Smooth muscle cell (in vitro differentiated cells): Measurements from ENCODE around the gene NEMP1. TPM values are rescaled to one million over a fixed set of nuclear protein-coding genes. Genes with fewer than 3 reads are reported as not detected.

Experiments
- DNase-seq: peaks from one replicate; lab custom pipeline; 2025; ENCODE audit not compliant: unreplicated experiment; lab: John Stamatoyannopoulos, UW
- H2AFZ ChIP-seq: fragments of 200-600 bp; sonication (generic); 2 replicates; pipeline ENCODE4 v1.6.0; 2016; ENCODE audit warnings: antibody characterized with exemption, low read depth, mild to moderate bottlenecking
- H3F3A ChIP-seq: fragments of 200-600 bp; sonication (generic); 2 replicates; pipeline ENCODE4 v1.6.0; 2017; ENCODE audit warnings: antibody characterized with exemption, low read depth
- H3K27ac ChIP-seq: fragments of 200-600 bp; sonication (generic); 2 replicates; pipeline ENCODE4 v1.5.1; 2016; ENCODE audit warnings: low read depth, mild to moderate bottlenecking
- H3K27me3 ChIP-seq: fragments of 200-600 bp; sonication (generic); 2 replicates; pipeline ENCODE4 v1.6.1; 2016; ENCODE audit warnings: low read depth, mild to moderate bottlenecking
- H3K36me3 ChIP-seq: fragments of 200-600 bp; sonication (generic); 2 replicates; pipeline ENCODE4 v1.5.1; 2016; ENCODE audit warnings: low read depth
- H3K4me1 ChIP-seq: fragments of 200-600 bp; sonication (generic); 2 replicates; pipeline ENCODE4 v1.5.1; 2016; ENCODE audit warnings: low read depth
- H3K4me2 ChIP-seq: fragments of 200-600 bp; sonication (generic); 2 replicates; pipeline ENCODE4 v1.6.0; 2016; ENCODE audit warnings: mild to moderate bottlenecking
- H3K4me3 ChIP-seq: fragments of 200-600 bp; sonication (generic); 2 replicates; pipeline ENCODE4 v1.5.1; 2016; ENCODE audit warnings: mild to moderate bottlenecking
- H3K79me2 ChIP-seq: fragments of 200-600 bp; sonication (generic); 2 replicates; pipeline ENCODE4 v1.6.0; 2016; ENCODE audit warnings: low read depth, mild to moderate bottlenecking
- H3K9ac ChIP-seq: fragments of 200-600 bp; sonication (generic); 2 replicates; pipeline ENCODE4 v1.6.0; 2016; ENCODE audit warnings: low read depth
- H3K9me3 ChIP-seq: fragments of 200-600 bp; sonication (generic); replicated peaks from 2 replicates; pipeline ENCODE4 v1.5.1; 2016; ENCODE audit warnings: low read depth
- H4K20me1 ChIP-seq: fragments of 200-600 bp; sonication (generic); 2 replicates; pipeline ENCODE4 v1.6.0; 2016; ENCODE audit warnings: low read depth
- WGBS: methylation state at CpG from one replicate; pipeline ENCODE4 v1.1.7; 2016; ENCODE audit warnings: low lambda C conversion rate; 5-methylcytosine and 5-hydroxymethylcytosine counted together
- polyA plus RNA-seq: library from polyadenylated mRNA; unstranded; fragments of >200 nt; fragmentation: Nextera tagmentation; extraction: Ambion mirVana; gene quantifications from 2 replicates; pipeline ENCODE4 v1.2.1, GENCODE V29; 2016
- total RNA-seq: library from RNA; depleted of rRNA; stranded (reverse); fragments of >200 nt; gene quantifications from 2 replicates; pipeline ENCODE4 v1.2.3, GENCODE V29; 2014
- TF ChIP-seq, protein P1 (sequence below): fragments of 200-600 bp; sonication (generic); IDR thresholded peaks from 2 replicates; pipeline ENCODE4 v1.5.1; 2017; ENCODE audit warnings: borderline replicate concordance, mild to moderate bottlenecking, antibody characterized with exemption; ENCODE audit not compliant: insufficient read depth, poor library complexity, severe bottlenecking

Gene NEMP1
- total and polyA plus RNA-seq, 2 experiments from 2014 or later = 3.2 to 8.9 TPM

DNA sequence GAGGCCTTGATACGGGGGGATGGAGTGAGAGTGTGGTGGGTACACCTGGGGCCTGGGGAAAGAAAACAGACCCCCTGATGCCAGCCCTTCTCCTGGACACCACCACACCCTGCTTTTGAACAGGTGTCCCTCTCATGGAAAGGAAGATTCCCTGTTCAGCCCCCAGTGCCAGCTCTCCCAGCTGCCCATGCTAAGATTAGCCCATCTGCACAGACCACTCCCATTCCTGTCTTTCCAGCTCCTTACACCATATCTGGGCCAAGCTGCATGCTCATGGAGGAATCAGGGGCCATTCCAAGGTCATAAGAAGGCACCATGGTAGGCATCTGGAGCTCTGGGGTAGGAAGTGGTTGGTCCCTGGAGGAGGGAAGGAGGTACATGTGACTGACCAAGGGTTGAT is 20.0 kb upstream of the NEMP1 start:
- H3F3A ChIP-seq = peaks cover 34% of the 10 kb centered on the region
- H3K4me3 ChIP-seq = no peak overlapping the region
- no peaks in the 10 kb centered on the region for H3K9me3 ChIP-seq
- H3K4me1 ChIP-seq = peaks cover 11% of the 10 kb centered on the region
- no peak overlapping the region for H3K9ac ChIP-seq
- DNase-seq = no peak
- peaks cover 18% of the 10 kb centered on the region for H4K20me1 ChIP-seq
- H2AFZ ChIP-seq = no peak overlapping the region
- peaks cover under 1% of the 10 kb centered on the region for H3K79me2 ChIP-seq
- TF ChIP-seq, protein P1, sequence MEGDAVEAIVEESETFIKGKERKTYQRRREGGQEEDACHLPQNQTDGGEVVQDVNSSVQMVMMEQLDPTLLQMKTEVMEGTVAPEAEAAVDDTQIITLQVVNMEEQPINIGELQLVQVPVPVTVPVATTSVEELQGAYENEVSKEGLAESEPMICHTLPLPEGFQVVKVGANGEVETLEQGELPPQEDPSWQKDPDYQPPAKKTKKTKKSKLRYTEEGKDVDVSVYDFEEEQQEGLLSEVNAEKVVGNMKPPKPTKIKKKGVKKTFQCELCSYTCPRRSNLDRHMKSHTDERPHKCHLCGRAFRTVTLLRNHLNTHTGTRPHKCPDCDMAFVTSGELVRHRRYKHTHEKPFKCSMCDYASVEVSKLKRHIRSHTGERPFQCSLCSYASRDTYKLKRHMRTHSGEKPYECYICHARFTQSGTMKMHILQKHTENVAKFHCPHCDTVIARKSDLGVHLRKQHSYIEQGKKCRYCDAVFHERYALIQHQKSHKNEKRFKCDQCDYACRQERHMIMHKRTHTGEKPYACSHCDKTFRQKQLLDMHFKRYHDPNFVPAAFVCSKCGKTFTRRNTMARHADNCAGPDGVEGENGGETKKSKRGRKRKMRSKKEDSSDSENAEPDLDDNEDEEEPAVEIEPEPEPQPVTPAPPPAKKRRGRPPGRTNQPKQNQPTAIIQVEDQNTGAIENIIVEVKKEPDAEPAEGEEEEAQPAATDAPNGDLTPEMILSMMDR = no peak
- no peaks in the 10 kb centered on the region for H3K36me3 ChIP-seq
- H3K27ac ChIP-seq = no peak overlapping the region
- WGBS = 100% methylated on average over 1 of the region's 1 CpG
- H3K4me2 ChIP-seq = no peak overlapping the region
- no peaks in the 10 kb centered on the region for H3K27me3 ChIP-seq

DNA sequence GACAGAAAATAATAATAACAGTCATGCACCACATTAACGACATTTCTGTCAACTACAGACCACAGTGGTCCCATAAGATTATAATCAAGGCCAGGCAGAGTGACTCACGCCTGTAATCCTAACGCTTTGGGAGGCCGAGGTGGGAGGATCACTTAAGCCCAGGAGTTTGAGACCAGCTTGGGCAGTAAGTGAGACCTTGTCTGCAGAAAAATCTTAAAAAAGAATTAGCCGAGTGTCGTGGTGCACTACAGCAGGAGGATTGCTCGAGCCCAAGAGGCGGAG is 18.9 kb upstream of the NEMP1 start:
- DNase-seq = no peak
- H3K9me3 ChIP-seq = no peaks in the 10 kb centered on the region
- TF ChIP-seq, protein P1 = no peak
- no peak overlapping the region for H3K4me2 ChIP-seq
- H3K4me3 ChIP-seq = no peak overlapping the region
- H3F3A ChIP-seq = peaks cover 39% of the 10 kb centered on the region
- H2AFZ ChIP-seq = no peak overlapping the region
- H3K36me3 ChIP-seq = no peaks in the 10 kb centered on the region
- no peak overlapping the region for H3K9ac ChIP-seq
- WGBS = 53% methylated on average over 8 of the region's 8 CpGs
- peak overlapping the region; percentile 92 for H3K27ac ChIP-seq
- peaks cover 15% of the 10 kb centered on the region for H3K4me1 ChIP-seq
- H4K20me1 ChIP-seq = peaks cover 28% of the 10 kb centered on the region
- peaks cover 6% of the 10 kb centered on the region for H3K79me2 ChIP-seq
- no peaks in the 10 kb centered on the region for H3K27me3 ChIP-seq

DNA sequence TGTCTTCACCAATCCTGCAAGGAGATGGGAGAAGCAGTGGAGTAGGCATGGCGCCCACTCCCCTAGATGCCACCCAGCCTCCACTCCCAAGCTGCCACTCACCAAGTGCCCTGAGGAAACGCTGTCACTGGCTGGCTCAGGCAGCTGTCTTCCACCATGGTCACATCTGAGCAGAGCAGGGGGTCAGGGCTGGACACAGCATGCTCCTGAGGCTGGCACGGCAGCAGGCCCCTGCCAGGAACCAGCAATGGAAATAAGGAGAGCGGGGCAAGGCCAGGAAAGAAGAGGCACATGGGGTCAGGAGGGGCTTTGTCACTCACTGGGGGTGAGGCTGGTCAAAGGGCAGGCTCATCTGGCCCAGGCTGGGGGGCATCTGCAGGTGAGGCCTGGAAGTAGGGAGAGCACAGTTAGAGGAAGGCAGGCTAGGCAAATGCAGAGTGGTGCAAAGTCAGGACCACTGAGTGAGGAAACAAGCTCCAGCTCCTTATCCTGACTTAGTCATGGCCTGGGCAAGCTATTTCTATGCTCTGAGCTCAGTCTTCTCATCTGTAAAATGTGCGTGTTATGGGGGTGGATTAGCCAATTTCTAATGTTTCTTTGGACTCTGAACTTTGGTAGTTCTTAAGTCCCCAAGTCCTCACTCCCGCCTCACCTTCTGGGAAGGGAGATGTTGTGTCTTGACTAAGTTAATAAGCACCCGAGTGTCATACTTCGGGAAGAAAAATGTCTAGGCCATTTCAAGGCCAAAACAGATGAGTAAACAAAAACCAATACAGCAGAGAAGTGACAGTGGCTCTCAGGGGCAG is 18.4 kb upstream of the NEMP1 start:
- H3K4me1 ChIP-seq = peaks cover 15% of the 10 kb centered on the region
- WGBS = 87% methylated on average over 8 of the region's 8 CpGs
- H3K36me3 ChIP-seq = no peaks in the 10 kb centered on the region
- peaks cover 45% of the 10 kb centered on the region for H3F3A ChIP-seq
- H3K79me2 ChIP-seq = peaks cover 11% of the 10 kb centered on the region
- H3K9me3 ChIP-seq = no peaks in the 10 kb centered on the region
- H3K4me3 ChIP-seq = no peak overlapping the region
- no peak overlapping the region for H2AFZ ChIP-seq
- peak overlapping the region; percentile 92 for H3K27ac ChIP-seq
- peaks cover 33% of the 10 kb centered on the region for H4K20me1 ChIP-seq
- DNase-seq = no peak
- TF ChIP-seq, protein P1 = no peak
- no peak overlapping the region for H3K4me2 ChIP-seq
- H3K27me3 ChIP-seq = no peaks in the 10 kb centered on the region
- no peak overlapping the region for H3K9ac ChIP-seq

- H3K79me2 ChIP-seq = peaks cover 20% of the 10 kb centered on the region
- 91% methylated on average over 6 of the region's 6 CpGs for WGBS
- H3K27me3 ChIP-seq = no peaks in the 10 kb centered on the region
- H3K9me3 ChIP-seq = no peaks in the 10 kb centered on the region
- no peak overlapping the region for H3K4me3 ChIP-seq
- peaks cover 15% of the 10 kb centered on the region for H3K4me1 ChIP-seq
- TF ChIP-seq, protein P1 = no peak
- no peak overlapping the region for H3K4me2 ChIP-seq
- peaks cover 47% of the 10 kb centered on the region for H3F3A ChIP-seq
- H2AFZ ChIP-seq = no peak overlapping the region
- no peak overlapping the region for H3K9ac ChIP-seq
- H3K36me3 ChIP-seq = no peaks in the 10 kb centered on the region
- peak overlapping the region; percentile 92 for H3K27ac ChIP-seq
- peaks cover 42% of the 10 kb centered on the region for H4K20me1 ChIP-seq
- DNase-seq = no peak
Measured at GRCh38 chr12:57096099-57096572, 17.5 kb upstream of the NEMP1 start.
